HepG2 (cell line): ENCODE measurements around the gene BMP2. TPM values are rescaled to one million over a fixed set of nuclear protein-coding genes. Genes with fewer than 3 reads are reported as not detected.
A peak's percentile ranks its signal among the peaks of the same experiment; 100 is the strongest.

Source experiments
- ATAC-seq: fragments of 200-7000 bp; cut with Tn5 transposase; 3 replicates; pipeline ENCODE4 v1.9.1; 2020; ENCODE audit warnings: mild to moderate bottlenecking, moderate library complexity
- BruUV-seq: library from RNA; stranded (reverse); fragments of 400-500 nt; replicated peaks from 2 replicates; lab custom pipeline; 2021; lab: Mats Ljungman, UMichigan
- CTCF ChIA-PET: fragments of 300-600 bp; formaldehyde crosslinking; extraction: SDS; loops from one replicate; lab custom pipeline; 2021; ENCODE audit warnings: low total read pairs, inconsistent platforms, low intra/inter-chr PET ratio; lab: Yijun Ruan, JAX
- POLR2A ChIA-PET: fragments of 350-600 bp; sonication (Branson Sonifier 250); formaldehyde crosslinking; loops from one replicate; lab custom pipeline; 2020; ENCODE audit warnings: antibody characterized with exemption, inconsistent platforms; lab: Yijun Ruan, JAX
- DNase-seq: peaks from one replicate; pipeline ENCODE4 v3.0.0-alpha.2; 2015; ENCODE audit warnings: low spot score
- FAIRE-seq: peaks from 3 replicates; lab custom pipeline; 2011; peaks lifted over from hg19 to GRCh38; lab: Jason Lieb, UNC
- H2AFZ ChIP-seq: one replicate; pipeline ENCODE4 v1.6.1; 2011; ENCODE audit warnings: low read length, inconsistent platforms
- H3K27ac ChIP-seq: fragments of 300-600 bp; 3 replicates; pipeline ENCODE4 v1.8.0; 2011; ENCODE audit warnings: mixed run types, mild to moderate bottlenecking, mixed read lengths, low read length, inconsistent platforms; ENCODE audit not compliant: insufficient read depth; ENCODE audit errors: extremely low read length
- H3K27me3 ChIP-seq, 2 experiments: fragments of 200-600 bp in 1 of 2; 2 replicates in 1 of 2; 3 replicates in 1 of 2; pipeline versions ENCODE4 v1.6.0 to v1.8.0; 2011; ENCODE audit warnings: low read length in 2 of 2, mild to moderate bottlenecking in 2 of 2, moderate library complexity in 2 of 2, inconsistent platforms in 1 of 2; ENCODE audit not compliant: insufficient read depth in 2 of 2, control insufficient read depth in 1 of 2
- H3K36me3 ChIP-seq, 2 experiments: fragments of 200-600 bp in 1 of 2; replicated peaks in 1 of 2; 2 replicates in 1 of 2; 3 replicates in 1 of 2; pipeline versions ENCODE4 v1.5.1 to v1.8.0; 2011; ENCODE audit warnings: low read length in 2 of 2, inconsistent platforms in 1 of 2; ENCODE audit not compliant: insufficient read depth in 2 of 2, control insufficient read depth in 1 of 2
- H3K4me1 ChIP-seq: 2 replicates; pipeline ENCODE4 v1.5.1; 2012; ENCODE audit warnings: low read length, inconsistent platforms; ENCODE audit not compliant: insufficient read depth
- H3K4me2 ChIP-seq: 2 replicates; pipeline ENCODE4 v1.6.0; 2011; ENCODE audit warnings: low read depth, low read length, inconsistent platforms
- H3K4me3 ChIP-seq, 3 experiments: fragments of 200-600 bp in 1 of 3; sonication (generic), shearing (Covaris generic) in 1 of 3; replicated peaks in 1 of 3; 2 replicates each; pipeline ENCODE4 v1.5.1; 2011 to 2016; ENCODE audit warnings: low read length in 3 of 3, inconsistent platforms in 2 of 3, low read depth in 2 of 3, mild to moderate bottlenecking in 2 of 3, control low read depth in 1 of 3, mixed read lengths in 1 of 3; ENCODE audit not compliant: insufficient read depth in 1 of 3
- H3K79me2 ChIP-seq: one replicate; pipeline ENCODE4 v1.6.1; 2011; ENCODE audit warnings: low read length, inconsistent platforms; ENCODE audit not compliant: insufficient read depth
- H3K9ac ChIP-seq: 2 replicates; pipeline ENCODE4 v1.6.0; 2011; ENCODE audit warnings: mild to moderate bottlenecking, low read depth, low read length, inconsistent platforms; ENCODE audit not compliant: insufficient read depth
- H3K9me3 ChIP-seq: 2 replicates; pipeline ENCODE4 v1.5.1; 2012; ENCODE audit warnings: mild to moderate bottlenecking, low read length
- H4K20me1 ChIP-seq: 2 replicates; pipeline ENCODE4 v1.6.0; 2011; ENCODE audit warnings: inconsistent platforms, mild to moderate bottlenecking, low read length, moderate library complexity; ENCODE audit not compliant: insufficient read depth
- CEBPB ChIP-seq: IDR thresholded peaks from 2 replicates; pipeline ENCODE4 v1.6.1; 2011; ENCODE audit warnings: low read depth, low read length, improper control_type of control experiment, borderline replicate concordance
- KLF13 ChIP-seq: sonication (generic); formaldehyde crosslinking; IDR thresholded peaks from 2 replicates; pipeline ENCODE4 v1.4.0; 2020; ENCODE audit warnings: mild to moderate bottlenecking, missing genetic modification reagents
- MIER3 ChIP-seq: IDR thresholded peaks from 2 replicates; pipeline ENCODE4 v1.6.1; 2016; ENCODE audit warnings: missing compliant biosample characterization, borderline replicate concordance
- RAD21 ChIP-seq: fragments of 450-650 bp; formaldehyde crosslinking; IDR thresholded peaks from 2 replicates; pipeline ENCODE4 v1.5.0; 2020; ENCODE audit warnings: mild to moderate bottlenecking
- RFX1 ChIP-seq: fragments of 450-650 bp; IDR thresholded peaks from 2 replicates; pipeline ENCODE4 v1.6.1; 2017
- SP2 ChIP-seq: sonication (generic); formaldehyde crosslinking; IDR thresholded peaks from 2 replicates; pipeline ENCODE4 v1.5.1; 2020; ENCODE audit warnings: mild to moderate bottlenecking, missing genetic modification reagents
- ZNF343 ChIP-seq: sonication (generic); formaldehyde crosslinking; IDR thresholded peaks from 2 replicates; pipeline ENCODE4 v1.4.0; 2020; ENCODE audit warnings: mild to moderate bottlenecking, missing genetic modification reagents
- ZNF766 ChIP-seq: sonication (generic); formaldehyde crosslinking; IDR thresholded peaks from 2 replicates; pipeline ENCODE4 v1.5.0; 2020; ENCODE audit warnings: missing genetic modification reagents, borderline replicate concordance
- WGBS: methylation state at CpG from one replicate; pipeline ENCODE4 v1.1.6; 2017; ENCODE audit warnings: low lambda C conversion rate; 5-methylcytosine and 5-hydroxymethylcytosine counted together
- in situ Hi-C: cut with HindIII; loops from 2 replicates; pipeline ENCODE4 v1.10.0; 2017; ENCODE audit warnings: low pct_unique_long_range_greater_than_20kb; ENCODE audit not compliant: extremely low pct_ligation_motif_present
- intact Hi-C: fragments of 100-400 bp; cut with micrococcal nuclease; formaldehyde crosslinking; loops from one replicate; pipeline ENCODE4 v1.10.0; 2022; ENCODE audit not compliant: unreplicated experiment
- polyA plus RNA-seq, 8 experiments: library from polyadenylated mRNA; depleted of rRNA in 3 of 8; stranded (reverse) in 7 of 8; unstranded in 1 of 8; fragments of >200 nt; fragmentation: Illumina TruSeq in 4 of 8; extraction: Trizol in 4 of 8; gene quantifications; 2 replicates each; pipeline versions ENCODE4 v1.2.1 to v1.2.3, GENCODE V29; 2011 to 2016; ENCODE audit warnings: low read depth in 4 of 8, missing spikeins in 1 of 8, mixed read lengths in 1 of 8; ENCODE audit not compliant: insufficient read depth in 1 of 8
- total RNA-seq, 5 experiments: library from RNA; depleted of rRNA; stranded (reverse); fragments of >200 nt; fragmentation: Illumina TruSeq; extraction: Trizol; gene quantifications; 2 replicates each; pipeline ENCODE4 v1.2.3, GENCODE V29; 2016; ENCODE audit warnings: low read depth in 1 of 5
- TF ChIP-seq, protein P1 (sequence below): sonication (generic); formaldehyde crosslinking; IDR thresholded peaks from 2 replicates; pipeline ENCODE4 v1.8.1; 2023; ENCODE audit warnings: mild to moderate bottlenecking, missing genetic modification reagents
- TF ChIP-seq, protein P2 (sequence below): IDR thresholded peaks from 2 replicates; pipeline ENCODE4 v1.6.1; 2016; ENCODE audit warnings: control low read depth
- TF ChIP-seq, protein P3 (sequence below): sonication (generic); formaldehyde crosslinking; IDR thresholded peaks from 2 replicates; pipeline ENCODE4 v1.5.0; 2020; ENCODE audit warnings: mild to moderate bottlenecking, missing genetic modification reagents, moderate library complexity
- TF ChIP-seq, protein P4 (sequence below): sonication (generic); formaldehyde crosslinking; IDR thresholded peaks from 2 replicates; pipeline ENCODE4 v1.8.0; 2023; ENCODE audit warnings: mild to moderate bottlenecking, missing genetic modification reagents

The BMP2 gene
- total and polyA plus RNA-seq, 2 of the 13 experiments (the other 11 are each of a cell fraction or from before 2014, with no cell fraction given): 0.02 to 0.03 TPM

DNA sequence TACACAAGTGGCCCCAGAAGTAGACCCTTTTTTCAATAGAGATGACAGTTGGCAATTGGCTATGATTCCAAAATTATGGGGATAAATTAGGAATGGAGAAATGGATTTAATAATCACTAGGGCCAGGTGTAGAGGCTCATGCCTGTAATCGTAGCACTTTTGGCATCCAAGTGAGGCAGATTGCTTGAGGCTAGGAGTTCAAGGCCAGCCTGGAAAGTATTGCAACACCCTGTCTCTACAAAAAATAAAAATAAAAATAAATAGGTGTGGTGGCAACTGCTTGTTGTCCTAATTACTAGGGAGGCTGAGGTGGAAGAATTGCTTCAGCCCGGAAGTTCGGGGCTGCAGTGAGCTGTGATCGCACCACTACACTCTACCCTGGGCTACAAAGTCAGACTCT is 60.0 kb downstream of the BMP2 start:
- FAIRE-seq (no peak), ATAC-seq (no peak), DNase-seq (no peak)
- H3K4me3 ChIP-seq: no peak overlapping the region
- BruUV-seq: no TSS peak
- H3K9ac ChIP-seq: no peak overlapping the region
- no peaks in the 10 kb centered on the region for H3K4me1 ChIP-seq
- no peak overlapping the region for H3K4me2 ChIP-seq
- CTCF ChIA-PET: no interaction called here
- H3K36me3 ChIP-seq: no peaks in the 10 kb centered on the region
- no peaks in the 10 kb centered on the region for H3K27me3 ChIP-seq
- H4K20me1 ChIP-seq: no peaks in the 10 kb centered on the region
- no peaks in the 10 kb centered on the region for H3K9me3 ChIP-seq
- no peak overlapping the region for H3K27ac ChIP-seq
- intact Hi-C loops: loop anchor here (5.0 kb wide), 1 partner anchor 445 kb away; no protein-coding TSS in a partner anchor
- POLR2A ChIA-PET: no interaction called here
- no peak for TF ChIP-seq RFX1
- TF ChIP-seq CEBPB: peak; percentile 62; the same call in 1 of the 2 replicates
- no peak for TF ChIP-seq ZNF343 (CRISPR knock-in tag)
- TF ChIP-seq, protein P1, sequence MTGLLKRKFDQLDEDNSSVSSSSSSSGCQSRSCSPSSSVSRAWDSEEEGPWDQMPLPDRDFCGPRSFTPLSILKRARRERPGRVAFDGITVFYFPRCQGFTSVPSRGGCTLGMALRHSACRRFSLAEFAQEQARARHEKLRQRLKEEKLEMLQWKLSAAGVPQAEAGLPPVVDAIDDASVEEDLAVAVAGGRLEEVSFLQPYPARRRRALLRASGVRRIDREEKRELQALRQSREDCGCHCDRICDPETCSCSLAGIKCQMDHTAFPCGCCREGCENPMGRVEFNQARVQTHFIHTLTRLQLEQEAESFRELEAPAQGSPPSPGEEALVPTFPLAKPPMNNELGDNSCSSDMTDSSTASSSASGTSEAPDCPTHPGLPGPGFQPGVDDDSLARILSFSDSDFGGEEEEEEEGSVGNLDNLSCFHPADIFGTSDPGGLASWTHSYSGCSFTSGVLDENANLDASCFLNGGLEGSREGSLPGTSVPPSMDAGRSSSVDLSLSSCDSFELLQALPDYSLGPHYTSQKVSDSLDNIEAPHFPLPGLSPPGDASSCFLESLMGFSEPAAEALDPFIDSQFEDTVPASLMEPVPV (CRISPR knock-in tag): no peak
- no peak for TF ChIP-seq SP2
- TF ChIP-seq ZNF766 (CRISPR knock-in tag): no peak
- no peak overlapping the region for H2AFZ ChIP-seq
- H3K79me2 ChIP-seq: no peaks in the 10 kb centered on the region
- 10% methylated on average over 4 of the region's 4 CpGs for WGBS
- in situ Hi-C loops: no loop called here

DNA sequence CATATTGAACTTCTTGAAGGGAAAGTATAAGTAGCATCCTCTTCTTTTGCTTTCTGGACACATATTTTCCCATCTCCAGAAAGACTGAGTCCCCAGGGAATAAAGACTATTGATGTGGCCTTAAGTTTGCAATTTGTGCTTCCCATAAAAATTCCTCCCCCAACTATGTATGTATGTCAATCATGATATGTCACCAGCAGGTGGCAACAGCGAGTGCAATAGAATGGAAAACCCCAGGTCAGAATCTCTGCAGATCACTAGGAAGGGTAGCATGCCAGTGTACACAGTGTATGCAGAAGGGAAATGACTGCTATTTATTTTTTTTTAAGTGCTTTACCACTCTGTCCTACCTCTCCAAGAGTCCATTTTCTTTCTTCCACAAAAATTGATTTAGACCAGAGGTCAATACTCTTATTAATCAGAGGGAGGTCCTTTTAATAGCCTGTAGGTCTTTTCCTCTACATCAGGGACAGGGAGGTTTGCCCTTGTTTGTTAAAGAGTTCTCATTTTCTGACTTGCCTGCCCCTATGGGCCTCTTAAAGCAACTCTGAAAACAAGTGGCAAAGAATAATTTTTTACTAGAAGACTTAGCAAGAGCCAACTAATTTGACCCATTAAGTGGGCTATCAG is 61.4 kb downstream of the BMP2 start:
- Histone ChIP-seq H3K9me3 (no peaks in the 10 kb centered on the region), H3K4me3 (no peak overlapping the region), H3K27me3 (no peaks in the 10 kb centered on the region), H3K4me1 (no peaks in the 10 kb centered on the region), H2AFZ (no peak overlapping the region), H4K20me1 (no peaks in the 10 kb centered on the region), H3K4me2 (no peak overlapping the region), H3K27ac (no peak overlapping the region), H3K36me3 (no peaks in the 10 kb centered on the region), H3K9ac (no peak overlapping the region), H3K79me2 (no peaks in the 10 kb centered on the region)
- WGBS: 0% methylated on average over 1 of the region's 1 CpG
- FAIRE-seq (peak; percentile 36), ATAC-seq (peak; percentile 99), DNase-seq (peak; percentile 74)
- ChIA-PET CTCF (interaction anchor here (0.6 to 3.1 kb wide), 3 partner anchors 21 to 1030 kb away, joined by 3 to 16 read pairs (median 3); no protein-coding TSS in a partner anchor), POLR2A (no interaction called here)
- BruUV-seq: no TSS peak
- intact Hi-C loops: loop anchor here (1.0 to 5.0 kb wide), 7 partner anchors 246 to 686 kb away; no protein-coding TSS in a partner anchor
- in situ Hi-C loops: no loop called here
- TF ChIP-seq, protein P2, sequence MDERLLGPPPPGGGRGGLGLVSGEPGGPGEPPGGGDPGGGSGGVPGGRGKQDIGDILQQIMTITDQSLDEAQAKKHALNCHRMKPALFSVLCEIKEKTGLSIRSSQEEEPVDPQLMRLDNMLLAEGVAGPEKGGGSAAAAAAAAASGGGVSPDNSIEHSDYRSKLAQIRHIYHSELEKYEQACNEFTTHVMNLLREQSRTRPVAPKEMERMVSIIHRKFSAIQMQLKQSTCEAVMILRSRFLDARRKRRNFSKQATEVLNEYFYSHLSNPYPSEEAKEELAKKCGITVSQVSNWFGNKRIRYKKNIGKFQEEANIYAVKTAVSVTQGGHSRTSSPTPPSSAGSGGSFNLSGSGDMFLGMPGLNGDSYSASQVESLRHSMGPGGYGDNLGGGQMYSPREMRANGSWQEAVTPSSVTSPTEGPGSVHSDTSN (CRISPR knock-in tag): peak; percentile 46; the same call in 1 of the 2 replicates
- TF ChIP-seq MIER3 (CRISPR knock-in tag) (0 out of 2 replicates have a peak, but pooled peaks have one; percentile 26), RAD21 (CRISPR knock-in tag) (peak; percentile 61), KLF13 (CRISPR knock-in tag) (no peak)
- TF ChIP-seq, protein P3, sequence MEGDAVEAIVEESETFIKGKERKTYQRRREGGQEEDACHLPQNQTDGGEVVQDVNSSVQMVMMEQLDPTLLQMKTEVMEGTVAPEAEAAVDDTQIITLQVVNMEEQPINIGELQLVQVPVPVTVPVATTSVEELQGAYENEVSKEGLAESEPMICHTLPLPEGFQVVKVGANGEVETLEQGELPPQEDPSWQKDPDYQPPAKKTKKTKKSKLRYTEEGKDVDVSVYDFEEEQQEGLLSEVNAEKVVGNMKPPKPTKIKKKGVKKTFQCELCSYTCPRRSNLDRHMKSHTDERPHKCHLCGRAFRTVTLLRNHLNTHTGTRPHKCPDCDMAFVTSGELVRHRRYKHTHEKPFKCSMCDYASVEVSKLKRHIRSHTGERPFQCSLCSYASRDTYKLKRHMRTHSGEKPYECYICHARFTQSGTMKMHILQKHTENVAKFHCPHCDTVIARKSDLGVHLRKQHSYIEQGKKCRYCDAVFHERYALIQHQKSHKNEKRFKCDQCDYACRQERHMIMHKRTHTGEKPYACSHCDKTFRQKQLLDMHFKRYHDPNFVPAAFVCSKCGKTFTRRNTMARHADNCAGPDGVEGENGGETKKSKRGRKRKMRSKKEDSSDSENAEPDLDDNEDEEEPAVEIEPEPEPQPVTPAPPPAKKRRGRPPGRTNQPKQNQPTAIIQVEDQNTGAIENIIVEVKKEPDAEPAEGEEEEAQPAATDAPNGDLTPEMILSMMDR (CRISPR knock-in tag): peak; percentile 81
- TF ChIP-seq, protein P4, sequence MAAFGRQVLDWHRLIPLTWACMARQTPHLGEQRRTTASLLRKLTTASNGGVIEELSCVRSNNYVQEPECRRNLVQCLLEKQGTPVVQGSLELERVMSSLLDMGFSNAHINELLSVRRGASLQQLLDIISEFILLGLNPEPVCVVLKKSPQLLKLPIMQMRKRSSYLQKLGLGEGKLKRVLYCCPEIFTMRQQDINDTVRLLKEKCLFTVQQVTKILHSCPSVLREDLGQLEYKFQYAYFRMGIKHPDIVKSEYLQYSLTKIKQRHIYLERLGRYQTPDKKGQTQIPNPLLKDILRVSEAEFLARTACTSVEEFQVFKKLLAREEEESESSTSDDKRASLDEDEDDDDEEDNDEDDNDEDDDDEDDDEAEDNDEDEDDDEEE (CRISPR knock-in tag): no peak
